Endothelial cell of umbilical vein (primary cell): ENCODE results near the gene NCEH1. TPM values are rescaled to one million over a fixed set of nuclear protein-coding genes. Genes with fewer than 3 reads are reported as not detected.

Experiments
- BruUV-seq: library from RNA; stranded (reverse); fragments of 400-500 nt; replicated peaks from 2 replicates; lab custom pipeline; 2021; lab: Mats Ljungman, UMichigan
- CTCF ChIA-PET: fragments of 300-600, 350-600 bp; sonication (Branson Sonifier 250); formaldehyde crosslinking; loops from one replicate; lab custom pipeline; 2021; ENCODE audit warnings: antibody characterized with exemption, inconsistent platforms; lab: Charles Lee
- POLR2A ChIA-PET: fragments of 300-600, 350-600 bp; sonication (Branson Sonifier 250); formaldehyde crosslinking; loops from one replicate; lab custom pipeline; 2021; ENCODE audit warnings: antibody characterized with exemption, inconsistent platforms; lab: Charles Lee
- DNase-seq: peaks from one replicate; pipeline ENCODE4 v3.0.0-alpha.2; 2011; ENCODE audit warnings: low read depth, low spot score
- FAIRE-seq: peaks from 2 replicates; lab custom pipeline; 2011; peaks lifted over from hg19 to GRCh38; lab: Jason Lieb, UNC
- H2AFZ ChIP-seq: 2 replicates; pipeline ENCODE4 v1.6.0; 2012; ENCODE audit warnings: low read depth, low read length, control low read depth, inconsistent platforms
- H3K27ac ChIP-seq: 2 replicates; pipeline ENCODE4 v1.5.1; 2011; ENCODE audit warnings: low read depth, mild to moderate bottlenecking, control low read depth, low read length, moderate library complexity; ENCODE audit not compliant: insufficient read depth
- H3K27me3 ChIP-seq, 2 experiments: 2 replicates each; pipeline versions ENCODE4 v1.6.0 to v1.6.1; 2011; ENCODE audit warnings: low read length in 2 of 2, mixed read lengths in 1 of 2; ENCODE audit not compliant: control insufficient read depth in 2 of 2, insufficient read depth in 2 of 2
- H3K36me3 ChIP-seq, 2 experiments: 2 replicates in 1 of 2; 3 replicates in 1 of 2; pipeline ENCODE4 v1.5.1; 2011; ENCODE audit warnings: low read length in 2 of 2, mild to moderate bottlenecking in 1 of 2, moderate library complexity in 1 of 2; ENCODE audit not compliant: control insufficient read depth in 2 of 2, insufficient read depth in 2 of 2; ENCODE audit errors: extremely low read depth in 1 of 2
- H3K4me1 ChIP-seq: 3 replicates; pipeline ENCODE4 v1.5.1; 2011; ENCODE audit warnings: mild to moderate bottlenecking, low read length; ENCODE audit not compliant: control insufficient read depth, insufficient read depth; ENCODE audit errors: extremely low read depth
- H3K4me2 ChIP-seq: 2 replicates; pipeline ENCODE4 v1.6.1; 2011; ENCODE audit warnings: low read length, control low read depth, mixed read lengths; ENCODE audit not compliant: insufficient read depth
- H3K4me3 ChIP-seq, 3 experiments: fragments of 200-600 bp in 1 of 3; sonication (generic), shearing (Covaris generic) in 1 of 3; replicated peaks in 1 of 3; 2 replicates each; pipeline ENCODE4 v1.5.1; 2011 to 2016; ENCODE audit warnings: control low read depth in 3 of 3, low read length in 3 of 3, mild to moderate bottlenecking in 2 of 3, inconsistent platforms in 1 of 3, low read depth in 1 of 3, moderate library complexity in 1 of 3; ENCODE audit not compliant: insufficient read depth in 1 of 3
- H3K79me2 ChIP-seq: 2 replicates; pipeline ENCODE4 v1.6.0; 2012; ENCODE audit warnings: low read length, inconsistent platforms; ENCODE audit not compliant: control insufficient read depth, insufficient read depth
- H3K9ac ChIP-seq: replicated peaks from 2 replicates; pipeline ENCODE3; 2011; ENCODE audit warnings: low read length, control low read depth; ENCODE audit not compliant: insufficient read depth; ENCODE audit errors: extremely low read depth
- H3K9me1 ChIP-seq: replicated peaks from 3 replicates; pipeline ENCODE4 v1.6.0; 2011; ENCODE audit warnings: mild to moderate bottlenecking, low read length; ENCODE audit not compliant: control insufficient read depth, insufficient read depth; ENCODE audit errors: extremely low read depth
- H3K9me3 ChIP-seq: replicated peaks from 2 replicates; pipeline ENCODE4 v1.5.1; 2012; ENCODE audit warnings: low read length, inconsistent platforms; ENCODE audit not compliant: control insufficient read depth, insufficient read depth
- H4K20me1 ChIP-seq: replicated peaks from 2 replicates; pipeline ENCODE3; 2011; ENCODE audit warnings: mild to moderate bottlenecking, low read length; ENCODE audit not compliant: control insufficient read depth, insufficient read depth; ENCODE audit errors: extremely low read depth
- CTCF ChIP-seq, 2 donors: IDR thresholded peaks; 1 replicate in 1 of 2; 2 replicates in 1 of 2; pipeline ENCODE4 v1.5.1; 2011; ENCODE audit warnings: low read length in 2 of 2, mild to moderate bottlenecking in 2 of 2, moderate library complexity in 2 of 2, control low read depth in 1 of 2, inconsistent platforms in 1 of 2, low read depth in 1 of 2; ENCODE audit not compliant: insufficient read depth in 1 of 2; ENCODE audit errors: extremely low read depth in 1 of 2
- EZH2 ChIP-seq: IDR thresholded peaks from 2 replicates; pipeline ENCODE4 v1.6.1; 2012; ENCODE audit warnings: borderline replicate concordance, low read depth, mild to moderate bottlenecking, moderate library complexity, low read length, inconsistent platforms; ENCODE audit not compliant: severe bottlenecking
- FOS ChIP-seq: IDR thresholded peaks from 2 replicates; pipeline ENCODE4 v1.6.1; 2011; ENCODE audit warnings: mild to moderate bottlenecking, low read length, moderate library complexity, borderline replicate concordance; ENCODE audit not compliant: insufficient read depth
- GATA2 ChIP-seq: IDR thresholded peaks from 2 replicates; pipeline ENCODE4 v1.7.0; 2011; ENCODE audit warnings: low read depth, mild to moderate bottlenecking, moderate library complexity, mixed read lengths, low read length; ENCODE audit not compliant: insufficient read length, insufficient read depth
- JUN ChIP-seq: IDR thresholded peaks from 2 replicates; pipeline ENCODE4 v1.6.1; 2011; ENCODE audit warnings: borderline replicate concordance, low read depth; ENCODE audit not compliant: insufficient read length, insufficient read depth
- MAX ChIP-seq: IDR thresholded peaks from 2 replicates; pipeline ENCODE4 v1.6.1; 2011; ENCODE audit not compliant: insufficient read depth, insufficient read length
- MYC ChIP-seq: IDR thresholded peaks from one replicate; pipeline ENCODE4 v1.6.1; 2011; ENCODE audit warnings: mild to moderate bottlenecking, low read depth, low read length
- POLR2A ChIP-seq: IDR thresholded peaks from 2 replicates; pipeline ENCODE4 v1.6.1; 2012; ENCODE audit warnings: low read depth, mild to moderate bottlenecking, control low read depth, low read length
- POLR2AphosphoS5 ChIP-seq: IDR thresholded peaks from 2 replicates; pipeline ENCODE4 v1.6.1; 2012; ENCODE audit warnings: low read depth, mild to moderate bottlenecking, control low read depth, low read length, moderate library complexity; ENCODE audit not compliant: insufficient read depth
- dilution Hi-C: fragments of 300-500 bp; cut with MboI; formaldehyde crosslinking; loops from one replicate; pipeline ENCODE4 v1.15.0; 2019; ENCODE audit warnings: low sequenced_read_pairs; ENCODE audit not compliant: extremely low pct_ligation_motif_present
- intact Hi-C: fragments of 100-400 bp; cut with micrococcal nuclease; formaldehyde crosslinking; loops from one replicate; pipeline ENCODE4 v1.10.0; 2022
- polyA plus RNA-seq, 4 experiments: library from polyadenylated mRNA; depleted of rRNA in 3 of 4; stranded (reverse) in 3 of 4; unstranded in 1 of 4; fragments of >200 nt; gene quantifications; 2 replicates each; pipeline versions ENCODE4 v1.2.1 to v1.2.3, GENCODE V29; 2011 to 2012; ENCODE audit warnings: missing spikeins in 1 of 4
- total RNA-seq: library from RNA; stranded (reverse); gene quantifications from 2 replicates; pipeline ENCODE4 v1.2.3, GENCODE V29; 2021

The NCEH1 gene
- total and polyA plus RNA-seq, 2 donors (not counting 3 experiments of a cell fraction or from before 2014, with no cell fraction given): 10.0 to 20.3 TPM

GRCh38 chr3:172624999-172625398, 85.9 kb downstream of the NCEH1 start:
- H3K27ac ChIP-seq: no peak overlapping the region
- H2AFZ ChIP-seq: no peak overlapping the region
- CTCF ChIA-PET: interaction anchor here (1.0 to 3.1 kb wide), 3 partner anchors 11 to 163 kb away, joined by 3 to 31 read pairs (median 4); no protein-coding TSS in a partner anchor
- FAIRE-seq (no peak), DNase-seq (no peak)
- H3K9me1 ChIP-seq: no peaks in the 10 kb centered on the region
- H3K4me1 ChIP-seq: peaks cover 16% of the 10 kb centered on the region
- no peaks in the 10 kb centered on the region for H3K9me3 ChIP-seq
- dilution Hi-C loops (no loop called here), intact Hi-C loops (no loop called here)
- H4K20me1 ChIP-seq: no peaks in the 10 kb centered on the region
- no peak for TF ChIP-seq POLR2AphosphoS5
- TF ChIP-seq JUN: no peak
- TF ChIP-seq FOS: no peak
- TF ChIP-seq MYC: no peak
- TF ChIP-seq MAX: no peak
- TF ChIP-seq POLR2A: no peak
- TF ChIP-seq CTCF (IDR thresholded peaks at IDR 0.05; ENCODE audit: extremely low read depth in 1 of 2, insufficient read depth in 1 of 2, low read depth in 1 of 2, low read length in 2 of 2): no peak
- no peak for TF ChIP-seq GATA2
- TF ChIP-seq EZH2: no peak
- no peaks in the 10 kb centered on the region for H3K36me3 ChIP-seq
- no peaks in the 10 kb centered on the region for H3K79me2 ChIP-seq
- no peak overlapping the region for H3K4me2 ChIP-seq
- BruUV-seq: no TSS peak
- no peak overlapping the region for H3K4me3 ChIP-seq
- H3K27me3 ChIP-seq: no peaks in the 10 kb centered on the region
- POLR2A ChIA-PET: no interaction called here
- H3K9ac ChIP-seq: no peak overlapping the region
